ENCODE results near the gene PDGFA. TPM values are rescaled to one million over a fixed set of nuclear protein-coding genes. Genes with fewer than 3 reads are reported as not detected.

Gene PDGFA
- total RNA-seq, 2 experiments from 2014 or later, result 16.7 to 18.8 TPM

DNA sequence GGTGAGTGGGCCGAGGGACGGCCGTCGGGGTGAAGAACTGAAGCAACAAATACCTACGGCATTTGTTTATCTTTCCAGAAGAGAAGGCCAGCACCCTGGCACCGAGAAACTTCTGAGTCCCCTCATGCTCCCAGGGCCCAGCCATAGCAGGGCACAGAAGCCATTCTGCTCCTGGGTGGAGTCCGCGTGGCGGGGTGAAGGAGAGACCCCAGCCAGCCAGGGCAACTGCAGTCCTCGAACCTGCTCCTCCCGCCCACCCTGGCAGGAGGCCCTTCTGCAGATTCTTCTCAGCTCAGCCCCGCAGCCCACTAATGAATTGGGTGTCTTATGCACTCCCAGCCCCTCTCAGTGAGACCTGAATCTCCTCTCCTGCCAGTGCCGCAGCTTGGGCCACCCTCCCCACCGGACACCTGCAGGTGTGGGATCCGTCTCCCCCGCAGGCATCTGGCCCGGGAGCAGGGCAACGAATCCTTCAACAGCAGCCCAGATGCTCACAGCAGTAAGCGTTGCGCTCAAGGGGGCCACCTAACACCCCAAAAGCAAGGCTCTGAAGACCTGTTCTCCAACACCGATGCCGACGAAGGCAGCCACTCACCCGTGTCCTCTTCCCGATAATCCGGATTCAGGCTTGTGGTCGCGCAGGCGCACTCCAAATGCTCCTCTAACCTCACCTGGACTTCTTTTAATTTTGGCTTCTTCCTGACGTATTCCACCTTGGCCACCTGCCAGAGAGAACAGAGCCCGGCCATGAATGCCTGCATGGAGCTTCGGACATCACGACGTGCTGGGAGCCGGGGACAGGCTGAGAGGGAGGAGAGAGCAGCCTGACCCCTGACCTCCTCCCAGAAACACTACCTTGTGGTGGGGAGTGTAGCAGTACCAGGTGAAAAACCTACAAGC, 18.9 kb downstream of the PDGFA start:
- H3K4me3 Mint-ChIP-seq, result no peak overlapping the region
- DNase-seq (no peak), ATAC-seq (no peak)
- intact Hi-C loops (cut with micrococcal nuclease), result no loop called here
- POLR2A ChIA-PET, result no interaction called here
- no peak overlapping the region for H3K27ac Mint-ChIP-seq
- peaks cover 6% of the 10 kb centered on the region for H3K4me1 Mint-ChIP-seq (ENCODE audit: low read depth)
- H3K36me3 Mint-ChIP-seq (ENCODE audit: low read depth), result peaks cover 13% of the 10 kb centered on the region
- H3K9me3 Mint-ChIP-seq, result no peaks in the 10 kb centered on the region
- CTCF ChIA-PET, result no interaction called here
- no peaks in the 10 kb centered on the region for H3K27me3 Mint-ChIP-seq
- TF ChIP-seq, protein P1, sequence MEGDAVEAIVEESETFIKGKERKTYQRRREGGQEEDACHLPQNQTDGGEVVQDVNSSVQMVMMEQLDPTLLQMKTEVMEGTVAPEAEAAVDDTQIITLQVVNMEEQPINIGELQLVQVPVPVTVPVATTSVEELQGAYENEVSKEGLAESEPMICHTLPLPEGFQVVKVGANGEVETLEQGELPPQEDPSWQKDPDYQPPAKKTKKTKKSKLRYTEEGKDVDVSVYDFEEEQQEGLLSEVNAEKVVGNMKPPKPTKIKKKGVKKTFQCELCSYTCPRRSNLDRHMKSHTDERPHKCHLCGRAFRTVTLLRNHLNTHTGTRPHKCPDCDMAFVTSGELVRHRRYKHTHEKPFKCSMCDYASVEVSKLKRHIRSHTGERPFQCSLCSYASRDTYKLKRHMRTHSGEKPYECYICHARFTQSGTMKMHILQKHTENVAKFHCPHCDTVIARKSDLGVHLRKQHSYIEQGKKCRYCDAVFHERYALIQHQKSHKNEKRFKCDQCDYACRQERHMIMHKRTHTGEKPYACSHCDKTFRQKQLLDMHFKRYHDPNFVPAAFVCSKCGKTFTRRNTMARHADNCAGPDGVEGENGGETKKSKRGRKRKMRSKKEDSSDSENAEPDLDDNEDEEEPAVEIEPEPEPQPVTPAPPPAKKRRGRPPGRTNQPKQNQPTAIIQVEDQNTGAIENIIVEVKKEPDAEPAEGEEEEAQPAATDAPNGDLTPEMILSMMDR (IDR thresholded peaks at IDR 0.05), result no peak

DNA sequence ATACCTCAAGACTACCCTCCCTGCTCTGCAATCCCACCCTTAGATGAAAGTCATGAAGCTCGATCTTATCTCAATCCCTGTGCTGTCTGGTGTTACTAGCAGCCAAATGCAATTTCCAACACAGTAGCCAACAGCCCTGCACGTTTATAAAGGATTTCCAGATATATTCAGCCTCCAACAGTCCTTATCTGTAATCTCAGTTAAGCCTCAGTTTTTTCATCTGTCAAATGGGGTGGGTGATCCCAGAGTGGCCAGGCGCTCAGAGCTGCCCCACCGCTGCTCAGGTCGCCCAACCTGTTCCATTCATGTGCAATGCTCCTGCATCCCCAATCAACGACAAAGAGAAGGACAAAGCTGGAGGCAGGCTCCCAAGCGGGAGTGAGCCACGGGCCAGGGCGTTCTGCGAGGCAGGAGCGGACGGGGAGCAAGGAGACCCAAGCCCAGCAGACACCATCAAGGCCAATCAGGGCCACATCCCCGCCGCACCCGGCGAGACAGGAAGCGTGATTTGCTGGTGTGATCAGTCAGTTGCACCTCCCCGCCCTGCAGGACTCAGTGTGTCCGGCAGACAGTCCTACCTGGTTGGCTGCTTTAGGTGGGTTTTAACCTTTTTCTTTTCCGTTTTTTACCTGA, 19.7 kb downstream of the PDGFA start:
- no peak for ATAC-seq
- H3K27ac Mint-ChIP-seq, result no peak overlapping the region
- peaks cover 13% of the 10 kb centered on the region for H3K36me3 Mint-ChIP-seq (ENCODE audit: low read depth)
- H3K4me1 Mint-ChIP-seq (ENCODE audit: low read depth), result peaks cover 6% of the 10 kb centered on the region
- H3K9me3 Mint-ChIP-seq, result no peaks in the 10 kb centered on the region
- H3K4me3 Mint-ChIP-seq, result no peak overlapping the region
- ChIA-PET CTCF (no interaction called here), POLR2A (no interaction called here)
- intact Hi-C loops (cut with micrococcal nuclease), result no loop called here
- DNase-seq, result no peak
- H3K27me3 Mint-ChIP-seq, result no peaks in the 10 kb centered on the region
- TF ChIP-seq, protein P1 (IDR thresholded peaks at IDR 0.05), result no peak

DNA sequence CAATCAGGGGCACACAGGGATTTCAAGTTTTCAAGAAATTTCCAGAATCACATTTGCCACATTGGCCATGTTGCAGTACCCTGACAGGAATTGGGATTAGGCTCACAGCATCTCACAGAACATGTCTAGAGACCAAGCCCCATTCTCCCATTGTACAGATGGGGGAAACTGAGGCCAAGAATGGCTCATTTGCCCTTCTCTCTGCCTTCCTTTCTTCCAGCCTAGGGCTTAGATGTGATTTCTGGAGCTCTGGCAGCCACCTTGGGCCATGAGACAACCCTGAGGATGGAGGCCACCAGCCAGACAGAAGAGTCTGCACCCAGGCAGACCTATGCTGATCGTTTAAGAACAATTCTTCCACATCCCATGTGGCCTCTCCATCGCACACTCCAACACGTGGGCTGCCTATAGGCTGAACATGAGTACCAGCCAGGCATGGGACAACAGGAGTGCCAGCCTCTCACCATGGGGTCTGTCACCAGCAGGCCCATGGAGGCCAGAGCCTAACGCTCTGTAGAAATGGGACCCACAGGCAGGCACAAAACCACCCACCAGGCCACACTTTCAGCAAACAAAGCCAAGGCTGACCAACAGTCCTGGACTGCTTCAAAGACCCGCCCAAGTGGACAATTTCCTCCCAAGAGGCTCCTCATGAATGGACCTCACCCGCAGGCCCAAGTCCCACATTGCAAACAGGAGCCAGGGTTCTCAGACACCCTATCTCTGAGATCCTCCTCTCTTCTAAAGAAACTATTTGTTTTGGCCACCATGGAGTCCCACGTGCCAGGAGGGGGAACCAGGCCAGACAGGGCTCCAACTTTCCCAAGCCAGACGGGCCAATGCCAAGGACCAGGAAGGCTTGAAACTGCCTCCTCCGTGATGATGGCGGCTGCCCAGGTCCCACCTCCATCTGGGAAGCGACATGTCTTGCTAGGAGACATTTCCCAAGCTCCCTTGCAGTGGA, 20.7 kb downstream of the PDGFA start:
- H3K4me3 Mint-ChIP-seq, result no peak overlapping the region
- CTCF ChIA-PET, result no interaction called here

DNA sequence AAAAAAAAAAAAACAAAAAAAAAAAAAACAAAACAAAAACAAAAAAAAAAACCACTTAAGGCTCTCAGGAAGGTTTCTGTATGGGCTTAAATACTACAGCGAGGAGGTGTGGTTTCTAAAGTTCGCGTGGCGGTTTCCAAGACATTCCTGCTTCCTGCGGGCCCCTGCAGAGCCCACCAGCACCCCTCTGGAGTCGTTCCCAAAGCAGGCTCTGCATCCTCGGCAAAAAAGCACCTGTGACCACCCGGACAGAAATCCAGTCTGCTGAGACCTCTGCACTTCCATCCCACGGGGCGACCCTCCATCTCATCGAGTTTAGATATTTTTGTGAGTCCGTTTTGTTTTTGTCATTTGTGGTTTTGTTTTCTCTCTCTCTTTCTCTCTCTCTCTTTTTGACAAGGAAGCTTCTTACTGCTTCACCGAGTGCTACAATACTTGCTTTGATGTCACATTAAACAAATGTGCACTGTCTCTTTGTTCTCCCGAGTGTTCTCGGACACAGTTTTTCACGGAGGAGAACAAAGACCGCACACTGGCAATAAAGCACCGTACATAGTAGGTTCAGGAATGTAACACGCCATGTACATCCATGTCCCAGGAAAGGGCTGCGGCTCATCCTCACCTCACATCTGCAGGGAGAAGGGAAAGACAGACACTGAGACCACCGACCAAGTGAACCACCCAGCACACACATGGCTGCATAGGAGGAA, 21.5 kb downstream of the PDGFA start:
- no peak overlapping the region for H3K27ac Mint-ChIP-seq
- no peak for ATAC-seq
- TF ChIP-seq, protein P1 (IDR thresholded peaks at IDR 0.05), result no peak
- ChIA-PET CTCF (no interaction called here), POLR2A (interaction anchor here (0.8 kb wide), 1 partner anchor 369 kb away, joined by 3 read pairs; no protein-coding TSS in a partner anchor)
- peaks cover 6% of the 10 kb centered on the region for H3K4me1 Mint-ChIP-seq (ENCODE audit: low read depth)
- no peak for DNase-seq
- no peaks in the 10 kb centered on the region for H3K27me3 Mint-ChIP-seq
- H3K4me3 Mint-ChIP-seq, result no peak overlapping the region
- peaks cover 13% of the 10 kb centered on the region for H3K36me3 Mint-ChIP-seq (ENCODE audit: low read depth)
- H3K9me3 Mint-ChIP-seq, result no peaks in the 10 kb centered on the region
- intact Hi-C loops (cut with micrococcal nuclease), result no loop called here

More for the DNA sequence above, 20.7 kb downstream of the PDGFA start:
- peaks cover 13% of the 10 kb centered on the region for H3K36me3 Mint-ChIP-seq (ENCODE audit: low read depth)
- TF ChIP-seq, protein P1 (IDR thresholded peaks at IDR 0.05), result no peak
- no peaks in the 10 kb centered on the region for H3K27me3 Mint-ChIP-seq
- H3K27ac Mint-ChIP-seq, result no peak overlapping the region
- no peaks in the 10 kb centered on the region for H3K9me3 Mint-ChIP-seq
- H3K4me1 Mint-ChIP-seq (ENCODE audit: low read depth), result peaks cover 6% of the 10 kb centered on the region
- intact Hi-C loops (cut with micrococcal nuclease), result no loop called here
- POLR2A ChIA-PET, result interaction anchor here (0.8 kb wide), 1 partner anchor 368 kb away, joined by 3 read pairs; no protein-coding TSS in a partner anchor
- no peak for DNase-seq
- no peak for ATAC-seq

All from activated CD8-positive, alpha-beta T cell treated with anti-CD3 and anti-CD28 coated beads for 36 hours (primary cell).